HG02973 (cell line): ENCODE measurements around the gene AMER3.

ENCODE experiments used
- ATAC-seq: cut with Tn5 transposase; IDR thresholded peaks from one replicate; pipeline ENCODE4 v1.9.1; 2021; ENCODE audit warnings: moderate library complexity; ENCODE audit not compliant: unreplicated experiment

AMER3 gene

GRCh38 chr2:130813722-130814121 is 58.4 kb downstream of the AMER3 start:
- no peak for ATAC-seq

- no peak for ATAC-seq
Observed at GRCh38 chr2:130814931-130815680, 59.8 kb downstream of the AMER3 start.
